ENCODE measurements around the gene KRTAP5-9. TPM values are rescaled to one million over a fixed set of nuclear protein-coding genes. Genes with fewer than 3 reads are reported as not detected.
"Not testable (repeated sequence)": the region's sequence is repeated elsewhere in the genome, so short reads cannot be mapped to it uniquely, and the experiment has no call there.

KRTAP5-9 gene
- total RNA-seq, 1 donor from 2014 or later, result not detected

DNA sequence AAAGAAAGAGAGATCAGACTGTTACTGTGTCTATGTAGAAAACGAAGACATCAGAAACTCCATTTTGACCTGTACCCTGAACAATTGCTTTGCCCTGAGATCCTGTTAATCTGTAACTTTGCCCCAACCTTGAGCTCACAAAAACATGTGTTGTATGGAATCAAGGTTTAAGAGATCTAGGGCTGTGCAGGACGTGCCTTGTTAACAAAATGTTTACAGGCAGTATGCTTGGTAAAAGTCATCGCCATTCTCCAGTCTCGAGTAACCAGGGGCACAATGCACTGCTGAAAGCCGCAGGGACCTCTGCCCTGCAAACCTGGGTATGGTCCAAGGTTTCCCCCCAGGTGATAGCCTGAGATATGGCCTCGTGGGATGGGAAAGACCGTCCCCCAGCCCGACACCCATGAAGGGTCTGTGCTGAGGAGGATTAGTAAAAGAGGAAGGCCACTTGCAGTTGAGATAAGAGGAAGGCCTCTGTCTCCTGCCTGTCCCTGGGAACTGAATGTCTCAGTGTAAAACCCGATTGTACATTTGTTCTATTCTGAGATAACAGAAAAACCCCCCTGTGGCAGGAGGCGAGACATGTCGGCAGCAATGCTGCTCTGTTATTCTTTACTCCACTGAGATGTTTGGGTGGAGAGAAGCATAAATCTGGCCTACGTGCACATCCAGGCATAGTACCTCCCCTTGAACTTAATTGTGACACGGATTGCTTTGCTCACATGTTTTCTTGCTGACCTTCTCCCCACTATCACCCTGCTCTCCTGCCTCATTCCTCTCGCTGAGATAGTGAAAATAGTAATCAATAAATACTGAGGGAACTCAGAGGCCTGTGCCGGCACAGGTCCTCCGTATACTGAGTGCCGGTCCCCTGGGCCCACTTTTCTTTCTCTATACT is 13.3 kb upstream of the KRTAP5-9 start:
- DNase-seq (ENCODE audit: low read depth, low spot score), result not testable (repeated sequence)

DNA sequence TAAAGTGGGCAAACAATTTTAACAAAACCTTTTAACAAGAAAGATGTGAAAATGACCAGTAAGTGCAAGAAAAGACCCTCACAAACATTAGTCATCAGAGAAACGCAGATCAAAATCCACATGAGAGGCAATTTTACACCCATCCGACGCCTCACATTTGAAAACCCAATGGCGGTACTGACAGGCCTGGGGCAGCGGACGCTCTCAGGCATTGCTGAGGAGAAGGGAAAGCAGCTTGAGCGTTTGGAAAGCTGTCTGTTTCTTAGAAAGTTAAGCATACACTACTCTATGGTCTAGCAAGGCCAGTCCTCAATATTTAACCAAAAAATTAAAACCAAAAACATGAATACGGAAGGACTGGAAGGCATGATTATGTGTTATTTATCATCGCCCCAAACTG is 12.4 kb upstream of the KRTAP5-9 start:
- no peak for DNase-seq (ENCODE audit: low read depth, low spot score)

DNA sequence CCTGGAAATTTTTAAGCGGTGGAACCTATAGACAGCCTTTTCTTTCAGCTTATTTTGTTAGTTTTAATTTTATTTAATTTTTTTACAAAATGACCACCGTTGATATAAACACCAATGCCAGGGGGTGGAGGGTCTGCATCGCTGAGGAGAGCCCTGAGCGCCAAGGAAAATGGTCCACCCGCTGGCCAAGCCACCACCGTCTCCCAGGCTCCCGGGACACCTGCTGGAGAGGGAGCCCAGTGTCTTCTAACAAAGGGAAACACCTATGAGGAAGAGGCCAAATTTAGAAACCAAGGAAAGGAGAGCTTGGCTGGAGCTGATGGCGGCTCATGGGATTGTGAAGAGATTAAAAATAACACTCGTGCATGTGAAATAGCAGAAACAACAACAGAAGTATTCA is 10.7 kb upstream of the KRTAP5-9 start:
- no peak for DNase-seq (ENCODE audit: low read depth, low spot score)

GRCh38 chr11:71537977-71538665 is 10.1 kb upstream of the KRTAP5-9 start, which contains the start of gene KRTAP5-8:
Gene KRTAP5-8, plus strand, starts transcription at chr11:71538025. Its CDS starts 31 bp downstream, at chr11:71538056.
- not testable (repeated sequence) for DNase-seq (ENCODE audit: low read depth, low spot score)

GRCh38 chr11:71538666-71538990 is 9.6 kb upstream of the KRTAP5-9 start:
- no peak for DNase-seq (ENCODE audit: low read depth, low spot score)

DNA sequence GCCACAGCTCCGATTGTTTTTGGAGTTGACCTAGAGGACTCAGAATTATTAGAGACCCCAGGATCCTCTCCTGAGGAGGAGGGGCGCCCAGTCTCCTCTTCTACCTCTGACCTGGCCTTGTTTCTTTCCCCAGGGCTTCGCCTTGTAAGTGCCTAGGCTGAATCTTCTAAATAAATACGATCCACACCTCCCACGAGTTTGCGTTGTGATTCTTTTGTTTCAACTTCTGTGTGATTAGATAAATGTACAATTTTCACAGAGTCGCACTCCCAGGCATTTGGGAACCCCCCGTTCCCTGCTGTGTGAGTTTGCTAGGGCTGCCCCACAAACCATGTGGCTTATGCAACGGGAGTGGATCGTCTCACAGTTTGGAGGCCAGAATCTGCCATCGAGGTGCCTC is 9.2 kb upstream of the KRTAP5-9 start:
- no peak for DNase-seq (ENCODE audit: low read depth, low spot score)

GRCh38 chr11:71539971-71540370 is 8.2 kb upstream of the KRTAP5-9 start:
- not testable (repeated sequence) for DNase-seq (ENCODE audit: low read depth, low spot score)

DNA sequence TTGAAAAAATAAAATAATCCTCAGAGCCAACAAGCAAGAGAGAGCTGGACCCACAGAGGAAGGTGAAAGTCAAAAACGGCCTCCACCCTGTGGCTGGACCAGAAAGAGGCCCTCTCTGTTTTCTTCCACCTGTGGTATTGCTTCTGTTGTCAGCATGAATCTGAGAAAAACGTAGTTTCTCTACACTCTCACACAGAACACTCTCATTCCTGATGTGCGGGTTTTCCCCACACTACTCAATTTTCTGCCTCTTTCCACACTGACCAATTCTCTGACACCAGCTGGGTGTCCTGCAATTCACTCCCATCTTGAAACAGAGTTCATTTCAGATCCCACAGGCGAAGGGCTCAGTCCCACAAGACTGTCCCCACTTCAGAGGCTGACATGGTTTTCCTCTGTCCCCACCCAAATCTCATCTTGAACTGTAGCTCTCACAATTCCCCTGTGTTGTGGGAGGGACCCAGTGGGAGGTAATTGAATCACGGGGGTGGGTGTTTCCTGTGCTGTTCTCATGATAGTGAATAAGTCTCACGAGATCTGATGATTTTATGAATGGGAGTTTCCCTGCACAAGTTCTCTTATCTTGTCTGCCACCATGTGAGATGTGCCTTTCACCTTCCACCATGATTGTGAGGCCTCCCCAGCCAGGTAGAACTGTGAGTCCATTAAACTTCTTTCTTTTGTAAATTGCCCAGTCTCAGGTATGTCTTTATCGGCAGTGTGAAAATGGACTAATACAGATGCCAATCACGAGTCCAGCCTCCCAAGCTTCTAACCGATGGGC is 7.5 kb upstream of the KRTAP5-9 start:
- DNase-seq (ENCODE audit: low read depth, low spot score), result not testable (repeated sequence)

- DNase-seq (ENCODE audit: low read depth, low spot score), result no peak
Measured at GRCh38 chr11:71542382-71542781, 5.8 kb upstream of the KRTAP5-9 start.

- DNase-seq (ENCODE audit: low read depth, low spot score), result no peak
Measured at GRCh38 chr11:71542879-71543777, 5.1 kb upstream of the KRTAP5-9 start.

DNA sequence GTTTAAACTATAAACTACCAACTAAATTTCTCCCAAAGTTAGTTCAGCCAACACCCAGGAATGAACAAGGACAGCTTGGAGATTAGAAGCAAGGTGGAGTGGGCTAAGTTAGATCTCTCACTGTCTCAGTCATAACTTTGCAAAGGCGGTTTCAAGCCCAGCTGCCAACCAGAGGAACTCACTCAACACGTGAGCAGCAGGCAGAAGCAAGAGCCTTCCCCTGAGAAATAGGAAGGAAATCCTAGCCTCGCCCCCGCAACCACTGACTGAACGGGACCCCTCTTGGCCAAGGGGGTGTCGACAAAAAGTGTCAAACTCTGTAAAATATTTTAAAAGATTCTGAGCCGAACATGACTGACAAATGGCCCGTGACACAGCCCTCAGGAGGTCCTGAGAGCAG is 4.4 kb upstream of the KRTAP5-9 start:
- no peak for DNase-seq (ENCODE audit: low read depth, low spot score)

DNA sequence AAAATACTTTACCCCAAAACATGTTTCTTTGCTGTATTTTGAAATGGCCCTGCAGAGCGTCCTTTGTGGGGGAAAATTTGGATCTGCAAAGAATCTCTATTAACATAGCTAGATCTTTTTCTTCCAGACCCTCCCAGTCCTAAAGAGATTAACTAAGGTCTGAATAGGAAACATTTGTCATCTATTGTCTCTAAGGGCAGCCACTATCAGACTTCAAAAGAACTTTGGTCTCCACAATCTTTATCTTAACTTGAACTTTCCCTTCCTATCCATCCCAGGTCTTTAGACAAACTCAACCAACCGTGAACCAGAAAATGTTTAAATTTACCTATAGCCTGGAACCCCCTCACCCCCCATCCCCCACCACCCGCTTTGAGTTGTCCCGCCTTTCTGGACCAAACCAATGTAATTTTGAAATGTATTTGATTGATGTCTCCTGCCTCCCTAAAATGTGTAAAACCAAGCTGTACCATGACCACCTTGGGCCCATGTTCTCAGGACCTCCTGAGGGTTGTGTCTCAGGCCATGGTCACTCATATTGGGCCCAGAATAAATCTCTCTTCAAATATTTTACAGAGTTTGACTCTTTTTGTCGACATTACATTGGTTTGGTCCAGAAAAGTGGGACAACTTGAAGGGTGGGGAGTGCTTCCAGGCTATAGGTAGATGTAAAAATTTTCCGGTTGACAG is 3.5 kb upstream of the KRTAP5-9 start:
- no peak for DNase-seq (ENCODE audit: low read depth, low spot score)

DNA sequence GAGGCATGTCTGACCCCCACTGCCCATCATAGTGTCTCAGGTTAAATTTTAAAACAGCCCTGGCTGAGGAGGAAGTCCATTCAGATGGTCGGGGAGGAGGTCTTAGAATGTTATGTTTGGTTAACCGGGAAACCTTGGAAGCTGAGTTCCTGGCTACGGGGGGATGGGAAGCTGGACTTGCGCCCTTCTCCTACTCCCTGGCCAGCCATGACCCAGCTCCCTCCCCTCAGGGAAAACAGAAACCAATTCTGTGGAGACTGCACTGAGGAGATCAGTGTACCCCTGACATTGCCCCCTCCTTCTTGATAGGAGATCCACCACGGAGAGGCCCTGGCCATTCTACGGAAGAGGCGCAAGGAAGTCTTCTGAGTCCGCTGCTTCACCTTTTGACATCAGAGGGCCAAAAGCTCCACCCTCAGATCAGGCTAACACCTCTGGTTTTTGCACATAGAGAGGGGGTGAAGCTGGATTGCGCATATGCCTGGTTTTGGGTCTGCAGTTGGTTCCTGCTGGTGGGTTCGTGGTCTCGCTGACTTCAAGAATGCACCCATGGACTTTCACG is 2.7 kb upstream of the KRTAP5-9 start:
- DNase-seq (ENCODE audit: low read depth, low spot score), result no peak

DNA sequence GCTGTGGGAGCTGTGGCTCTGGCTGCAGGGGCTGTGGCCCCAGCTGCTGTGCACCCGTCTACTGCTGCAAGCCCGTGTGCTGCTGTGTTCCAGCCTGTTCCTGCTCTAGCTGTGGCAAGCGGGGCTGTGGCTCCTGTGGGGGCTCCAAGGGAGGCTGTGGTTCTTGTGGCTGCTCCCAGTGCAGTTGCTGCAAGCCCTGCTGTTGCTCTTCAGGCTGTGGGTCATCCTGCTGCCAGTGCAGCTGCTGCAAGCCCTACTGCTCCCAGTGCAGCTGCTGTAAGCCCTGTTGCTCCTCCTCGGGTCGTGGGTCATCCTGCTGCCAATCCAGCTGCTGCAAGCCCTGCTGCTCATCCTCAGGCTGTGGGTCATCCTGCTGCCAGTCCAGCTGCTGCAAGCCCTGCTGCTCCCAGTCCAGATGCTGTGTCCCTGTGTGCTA is 514 bp downstream of the KRTAP5-9 start:
- no peak for DNase-seq (ENCODE audit: low read depth, low spot score)

DNA sequence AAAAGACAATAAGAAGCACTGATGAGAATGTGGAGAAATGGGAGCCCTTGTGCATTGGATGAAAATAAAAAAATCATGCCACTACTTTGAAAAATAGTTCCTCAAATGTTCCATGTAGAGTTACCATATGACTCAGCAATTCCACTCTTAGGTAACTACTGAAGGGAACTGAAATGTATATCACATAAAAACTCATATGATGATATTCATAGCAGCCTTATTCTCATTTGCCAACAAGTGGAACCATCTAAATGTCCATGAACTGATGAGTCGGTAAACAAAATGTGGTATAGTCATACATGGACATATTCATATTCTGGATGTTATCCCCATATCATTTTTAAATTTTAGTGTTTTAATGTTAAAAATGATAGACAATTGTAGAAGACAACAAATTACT is 3.5 kb downstream of the KRTAP5-9 start:
- no peak for DNase-seq (ENCODE audit: low read depth, low spot score)

GRCh38 chr11:71554996-71555395 is 6.8 kb downstream of the KRTAP5-9 start:
- DNase-seq (ENCODE audit: low read depth, low spot score), result no peak

GRCh38 chr11:71555508-71555907 is 7.3 kb downstream of the KRTAP5-9 start:
- DNase-seq (ENCODE audit: low read depth, low spot score), result no peak

DNA sequence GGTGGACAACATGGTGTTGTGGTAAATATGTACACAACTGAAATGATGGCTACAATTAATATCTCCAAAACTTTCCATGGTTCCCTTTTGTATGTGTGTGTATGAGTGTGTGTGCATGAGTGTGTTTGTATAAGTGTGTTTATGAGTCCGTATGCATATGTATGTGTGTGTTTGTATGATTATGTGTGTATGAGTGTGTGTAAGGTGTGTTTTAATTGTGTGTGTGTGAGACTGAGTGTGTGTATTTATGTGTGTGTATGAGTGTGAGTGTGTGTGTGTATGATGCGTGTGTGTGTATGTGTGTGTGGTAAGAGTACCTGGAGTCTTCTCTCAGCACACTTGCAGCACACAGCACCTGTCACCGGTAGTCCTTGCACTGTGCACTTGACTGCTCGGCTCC is 7.8 kb downstream of the KRTAP5-9 start:
- no peak for DNase-seq (ENCODE audit: low read depth, low spot score)

GRCh38 chr11:71557257-71557656 is 9.0 kb downstream of the KRTAP5-9 start:
- DNase-seq (ENCODE audit: low read depth, low spot score), result no peak

- DNase-seq (ENCODE audit: low read depth, low spot score), result no peak
Measured at GRCh38 chr11:71558996-71559395, 10.8 kb downstream of the KRTAP5-9 start.

All from pulmonary artery endothelial cell (primary cell).